Endothelial cell of umbilical vein (primary cell): ENCODE data around the gene SPHK2.

Experiments used
- EZH2 ChIP-seq: IDR thresholded peaks from 2 replicates; pipeline ENCODE4 v1.6.1; 2012; ENCODE audit warnings: borderline replicate concordance, low read depth, mild to moderate bottlenecking, moderate library complexity, low read length, inconsistent platforms; ENCODE audit not compliant: severe bottlenecking
- POLR2A ChIP-seq: IDR thresholded peaks from 2 replicates; pipeline ENCODE4 v1.6.1; 2012; ENCODE audit warnings: low read depth, mild to moderate bottlenecking, control low read depth, low read length

DNA sequence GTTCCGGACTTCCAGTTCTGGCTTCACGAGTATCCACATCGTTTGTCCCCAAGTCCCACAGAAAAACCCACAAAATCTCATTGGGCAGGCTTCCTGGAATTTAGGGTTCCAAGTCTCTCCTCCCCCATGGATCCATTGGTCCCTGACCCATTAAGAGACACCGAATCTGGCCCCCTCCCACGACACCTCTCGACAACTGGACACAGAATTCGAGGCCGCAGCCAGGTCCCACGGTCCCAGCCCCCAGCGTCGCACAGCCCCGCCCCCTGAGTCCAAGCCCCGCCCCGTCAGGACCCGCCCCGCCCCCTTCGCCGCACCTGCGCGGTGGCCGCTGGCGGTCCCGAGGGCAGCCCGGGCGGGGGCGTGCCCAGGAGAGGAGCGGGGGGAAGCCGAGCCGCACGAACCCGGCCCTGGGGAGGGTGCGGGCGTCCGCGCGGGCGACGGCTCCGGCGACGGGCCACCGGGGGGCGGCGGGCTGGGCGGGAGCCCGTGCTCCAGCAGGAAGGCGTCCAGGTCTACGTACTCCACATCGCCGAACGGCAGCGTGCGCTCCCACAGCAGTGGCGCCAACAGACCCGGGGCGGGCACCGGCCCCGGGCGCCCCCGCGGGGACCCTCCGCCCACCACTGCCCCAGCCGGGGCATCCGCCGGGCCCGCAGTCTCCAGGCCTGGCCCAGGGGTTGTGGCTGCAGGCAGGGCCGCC lies 16.1 kb downstream of the SPHK2 start:
- TF ChIP-seq POLR2A = no peak
- TF ChIP-seq EZH2 = no peak
